GM23338 (cell line): ENCODE data around the gene RAD23A. TPM values are rescaled to one million over a fixed set of nuclear protein-coding genes. Genes with fewer than 3 reads are reported as not detected.
"Not testable (repeated sequence)": the region's sequence is repeated elsewhere in the genome, so short reads cannot be mapped to it uniquely, and the experiment has no call there.

Experiments used
- ATAC-seq: fragments of 200-7000 bp; cut with Tn5 transposase; 3 replicates; pipeline ENCODE4 v1.9.1; 2020
- DNase-seq: peaks from one replicate; pipeline ENCODE4 v3.0.0-alpha.2; 2015; ENCODE audit warnings: low spot score
- H2AFZ ChIP-seq: fragments of 200-600 bp; sonication (generic); 2 replicates; pipeline ENCODE4 v1.8.0; 2016; ENCODE audit warnings: antibody characterized with exemption, mild to moderate bottlenecking, moderate library complexity
- H3F3A ChIP-seq: fragments of 200-600 bp; sonication (generic); replicated peaks from 2 replicates; pipeline ENCODE4 v1.8.0; 2017; ENCODE audit warnings: antibody characterized with exemption, mixed run types, low read depth
- H3K27ac ChIP-seq: fragments of 200-600 bp; sonication (generic); 2 replicates; pipeline ENCODE4 v1.6.1; 2016; ENCODE audit warnings: low read depth
- H3K27me3 ChIP-seq: fragments of 200-600 bp; sonication (generic); 2 replicates; pipeline ENCODE4 v1.8.0; 2016; ENCODE audit warnings: mild to moderate bottlenecking, mixed run types, moderate library complexity; ENCODE audit not compliant: insufficient read depth
- H3K36me3 ChIP-seq: fragments of 200-600 bp; sonication (generic); 2 replicates; pipeline ENCODE4 v1.8.0; 2016; ENCODE audit warnings: mild to moderate bottlenecking; ENCODE audit not compliant: insufficient read depth
- H3K4me1 ChIP-seq: fragments of 200-600 bp; sonication (generic); 2 replicates; pipeline ENCODE4 v1.8.0; 2016; ENCODE audit warnings: mild to moderate bottlenecking, moderate library complexity; ENCODE audit not compliant: insufficient read depth
- H3K4me2 ChIP-seq: fragments of 200-600 bp; sonication (generic); 2 replicates; pipeline ENCODE4 v1.7.1; 2017; ENCODE audit warnings: mixed run types
- H3K4me3 ChIP-seq: fragments of 200-600 bp; sonication (generic); 2 replicates; pipeline ENCODE4 v1.6.1; 2016; ENCODE audit warnings: mixed run types
- H3K79me2 ChIP-seq: fragments of 200-600 bp; sonication (generic); replicated peaks from 2 replicates; pipeline ENCODE4 v1.8.0; 2017; ENCODE audit warnings: mild to moderate bottlenecking; ENCODE audit not compliant: insufficient read depth
- H3K9me2 ChIP-seq: fragments of 200-600 bp; sonication (generic); 2 replicates; pipeline ENCODE4 v1.8.0; 2017; ENCODE audit not compliant: insufficient read depth
- H4K20me1 ChIP-seq: fragments of 200-600 bp; sonication (generic); replicated peaks from 2 replicates; pipeline ENCODE4 v1.8.0; 2017; ENCODE audit warnings: mild to moderate bottlenecking; ENCODE audit not compliant: insufficient read depth
- H3K27ac Mint-ChIP-seq: 2 replicates; pipeline ENCODE4 v1.8.0; 2020; ENCODE audit warnings: inconsistent platforms, mild to moderate bottlenecking, moderate library complexity, mixed read lengths
- H3K27me3 Mint-ChIP-seq: 3 replicates; pipeline ENCODE4 v1.8.0; 2022; ENCODE audit warnings: low read depth, mild to moderate bottlenecking, moderate library complexity, mixed read lengths, inconsistent platforms; ENCODE audit not compliant: insufficient read depth, poor library complexity
- H3K36me3 Mint-ChIP-seq: 3 replicates; pipeline ENCODE4 v1.8.0; 2021; ENCODE audit warnings: low read depth, mild to moderate bottlenecking, inconsistent platforms, moderate library complexity, mixed read lengths
- H3K4me1 Mint-ChIP-seq: 3 replicates; pipeline ENCODE4 v1.8.0; 2020; ENCODE audit warnings: mild to moderate bottlenecking, inconsistent platforms, mixed read lengths
- H3K4me3 Mint-ChIP-seq: 3 replicates; pipeline ENCODE4 v1.8.0; 2021; ENCODE audit warnings: moderate library complexity, mild to moderate bottlenecking, inconsistent platforms, mixed read lengths
- H3K9me3 Mint-ChIP-seq: 3 replicates; pipeline ENCODE4 v1.8.0; 2020; ENCODE audit warnings: moderate library complexity, mild to moderate bottlenecking, inconsistent platforms, mixed read lengths
- CREB1 ChIP-seq: fragments of 250-450 bp; sonication (Bioruptor Pico); IDR thresholded peaks from 2 replicates; pipeline ENCODE4 v1.5.0; 2020; ENCODE audit warnings: low read depth, mild to moderate bottlenecking, moderate library complexity
- EZH2 ChIP-seq: fragments of 200-600 bp; sonication (generic); IDR thresholded peaks from one replicate; pipeline ENCODE4 v1.8.0; 2017; ENCODE audit warnings: antibody characterized with exemption, mild to moderate bottlenecking, low read depth; ENCODE audit not compliant: unreplicated experiment
- EZH2phosphoT487 ChIP-seq: fragments of 200-600 bp; sonication (generic); IDR thresholded peaks from one replicate; pipeline ENCODE4 v1.8.1; 2018; ENCODE audit warnings: antibody characterized with exemption; ENCODE audit not compliant: unreplicated experiment
- JUNB ChIP-seq: IDR thresholded peaks from one replicate; pipeline ENCODE4 v1.6.1; 2016; ENCODE audit warnings: antibody characterized with exemption; ENCODE audit not compliant: unreplicated experiment
- POLR2AphosphoS5 ChIP-seq: IDR thresholded peaks from 2 replicates; pipeline ENCODE4 v1.6.1; 2016; ENCODE audit warnings: antibody characterized with exemption, low read depth
- STAT1 ChIP-seq: IDR thresholded peaks from one replicate; pipeline ENCODE4 v1.6.1; 2016; ENCODE audit warnings: antibody characterized with exemption; ENCODE audit not compliant: unreplicated experiment
- ZNF114 ChIP-seq: fragments of 250-450 bp; sonication (Bioruptor Pico); IDR thresholded peaks from 2 replicates; pipeline ENCODE4 v1.5.0; 2020; ENCODE audit warnings: mild to moderate bottlenecking, moderate library complexity
- ZNF331 ChIP-seq: fragments of 250-450 bp; sonication (Bioruptor Pico); IDR thresholded peaks from 2 replicates; pipeline ENCODE4 v1.5.0; 2020; ENCODE audit warnings: low read depth, mild to moderate bottlenecking, moderate library complexity
- polyA plus RNA-seq: library from polyadenylated mRNA; unstranded; fragments of >200 nt; fragmentation: Nextera tagmentation; extraction: Ambion mirVana; gene quantifications from 2 replicates; pipeline ENCODE4 v1.2.1, GENCODE V29; 2016
- total RNA-seq: library from RNA; depleted of rRNA; stranded (reverse); fragments of >200 nt; shearing (Covaris generic); gene quantifications from 2 replicates; pipeline ENCODE4 v1.2.3, GENCODE V29; 2014
- TF ChIP-seq, protein P1 (sequence below): fragments of 250-450 bp; sonication (Bioruptor Pico); IDR thresholded peaks from 2 replicates; pipeline ENCODE4 v1.5.0; 2020; ENCODE audit warnings: mild to moderate bottlenecking, moderate library complexity
- TF ChIP-seq, protein P2 (sequence below), 2 experiments: fragments of 200-600 bp in 1 of 2; sonication (generic) in 1 of 2; conservative IDR thresholded peaks; 2 replicates each; pipeline versions ENCODE4 v1.5.1 to v1.6.1; 2016 to 2017; ENCODE audit warnings: antibody characterized with exemption in 2 of 2, low read depth in 2 of 2, mild to moderate bottlenecking in 2 of 2, moderate library complexity in 1 of 2
- TF ChIP-seq, protein P3 (sequence below): IDR thresholded peaks from one replicate; pipeline ENCODE4 v1.6.1; 2018; ENCODE audit warnings: antibody characterized with exemption; ENCODE audit not compliant: unreplicated experiment

The RAD23A gene
- total and polyA plus RNA-seq, 2 experiments from 2014 or later, result 69.7 to 127 TPM

DNA sequence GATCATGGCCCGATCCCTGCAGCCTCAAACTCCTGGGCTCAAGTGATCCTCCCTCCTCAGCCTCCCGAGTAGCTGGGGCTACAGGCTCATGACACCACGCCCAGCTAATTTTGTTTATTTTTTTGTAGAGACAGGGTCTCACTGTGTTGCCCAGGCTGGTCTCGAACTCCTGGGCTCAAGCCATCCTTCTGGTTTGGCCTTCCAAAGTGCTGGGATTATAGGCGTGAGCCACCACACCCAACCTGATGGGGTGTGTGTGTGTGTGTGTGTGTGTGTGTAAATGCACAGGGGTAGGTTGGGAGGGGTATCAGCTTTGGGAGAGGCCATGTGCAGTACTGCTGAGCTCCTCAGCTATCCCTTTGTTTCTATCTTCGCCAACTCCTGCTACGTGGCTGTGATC, 30.4 kb downstream of the RAD23A start:
- not testable (repeated sequence) for H3K36me3 ChIP-seq, H3K27ac Mint-ChIP-seq, H3K79me2 ChIP-seq, DNase-seq, H3K27me3 ChIP-seq, H4K20me1 ChIP-seq, H3K4me1 ChIP-seq, H3K9me3 Mint-ChIP-seq, H3K4me2 ChIP-seq, H3K36me3 Mint-ChIP-seq, H3K27me3 Mint-ChIP-seq, H3K4me3 Mint-ChIP-seq, H3F3A ChIP-seq, H3K9me2 ChIP-seq, ATAC-seq, H2AFZ ChIP-seq, H3K4me1 Mint-ChIP-seq, H3K4me3 ChIP-seq, H3K27ac ChIP-seq

DNA sequence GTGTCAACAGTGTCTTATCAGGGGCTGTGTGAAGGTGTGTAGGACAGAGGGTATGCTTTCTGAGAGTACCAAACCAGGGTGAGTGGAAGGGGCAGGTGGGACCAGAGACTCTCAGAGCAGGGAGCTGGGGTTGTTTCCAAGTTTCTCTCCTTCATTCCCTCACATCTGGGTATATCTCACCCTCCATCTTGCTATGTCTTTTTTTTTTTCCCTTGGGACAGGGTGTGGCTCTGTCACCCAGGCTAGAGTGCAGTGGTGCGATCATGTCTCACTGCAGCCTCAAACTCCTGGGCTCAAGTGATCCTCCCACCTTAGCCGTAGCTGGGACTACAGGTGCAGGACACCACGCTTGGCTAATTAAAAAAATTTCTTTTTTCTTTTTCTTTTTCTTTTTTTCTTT, 34.3 kb downstream of the RAD23A start:
- no peaks in the 10 kb centered on the region for H3K36me3 Mint-ChIP-seq
- no peaks in the 10 kb centered on the region for H3K36me3 ChIP-seq
- TF ChIP-seq, protein P1, sequence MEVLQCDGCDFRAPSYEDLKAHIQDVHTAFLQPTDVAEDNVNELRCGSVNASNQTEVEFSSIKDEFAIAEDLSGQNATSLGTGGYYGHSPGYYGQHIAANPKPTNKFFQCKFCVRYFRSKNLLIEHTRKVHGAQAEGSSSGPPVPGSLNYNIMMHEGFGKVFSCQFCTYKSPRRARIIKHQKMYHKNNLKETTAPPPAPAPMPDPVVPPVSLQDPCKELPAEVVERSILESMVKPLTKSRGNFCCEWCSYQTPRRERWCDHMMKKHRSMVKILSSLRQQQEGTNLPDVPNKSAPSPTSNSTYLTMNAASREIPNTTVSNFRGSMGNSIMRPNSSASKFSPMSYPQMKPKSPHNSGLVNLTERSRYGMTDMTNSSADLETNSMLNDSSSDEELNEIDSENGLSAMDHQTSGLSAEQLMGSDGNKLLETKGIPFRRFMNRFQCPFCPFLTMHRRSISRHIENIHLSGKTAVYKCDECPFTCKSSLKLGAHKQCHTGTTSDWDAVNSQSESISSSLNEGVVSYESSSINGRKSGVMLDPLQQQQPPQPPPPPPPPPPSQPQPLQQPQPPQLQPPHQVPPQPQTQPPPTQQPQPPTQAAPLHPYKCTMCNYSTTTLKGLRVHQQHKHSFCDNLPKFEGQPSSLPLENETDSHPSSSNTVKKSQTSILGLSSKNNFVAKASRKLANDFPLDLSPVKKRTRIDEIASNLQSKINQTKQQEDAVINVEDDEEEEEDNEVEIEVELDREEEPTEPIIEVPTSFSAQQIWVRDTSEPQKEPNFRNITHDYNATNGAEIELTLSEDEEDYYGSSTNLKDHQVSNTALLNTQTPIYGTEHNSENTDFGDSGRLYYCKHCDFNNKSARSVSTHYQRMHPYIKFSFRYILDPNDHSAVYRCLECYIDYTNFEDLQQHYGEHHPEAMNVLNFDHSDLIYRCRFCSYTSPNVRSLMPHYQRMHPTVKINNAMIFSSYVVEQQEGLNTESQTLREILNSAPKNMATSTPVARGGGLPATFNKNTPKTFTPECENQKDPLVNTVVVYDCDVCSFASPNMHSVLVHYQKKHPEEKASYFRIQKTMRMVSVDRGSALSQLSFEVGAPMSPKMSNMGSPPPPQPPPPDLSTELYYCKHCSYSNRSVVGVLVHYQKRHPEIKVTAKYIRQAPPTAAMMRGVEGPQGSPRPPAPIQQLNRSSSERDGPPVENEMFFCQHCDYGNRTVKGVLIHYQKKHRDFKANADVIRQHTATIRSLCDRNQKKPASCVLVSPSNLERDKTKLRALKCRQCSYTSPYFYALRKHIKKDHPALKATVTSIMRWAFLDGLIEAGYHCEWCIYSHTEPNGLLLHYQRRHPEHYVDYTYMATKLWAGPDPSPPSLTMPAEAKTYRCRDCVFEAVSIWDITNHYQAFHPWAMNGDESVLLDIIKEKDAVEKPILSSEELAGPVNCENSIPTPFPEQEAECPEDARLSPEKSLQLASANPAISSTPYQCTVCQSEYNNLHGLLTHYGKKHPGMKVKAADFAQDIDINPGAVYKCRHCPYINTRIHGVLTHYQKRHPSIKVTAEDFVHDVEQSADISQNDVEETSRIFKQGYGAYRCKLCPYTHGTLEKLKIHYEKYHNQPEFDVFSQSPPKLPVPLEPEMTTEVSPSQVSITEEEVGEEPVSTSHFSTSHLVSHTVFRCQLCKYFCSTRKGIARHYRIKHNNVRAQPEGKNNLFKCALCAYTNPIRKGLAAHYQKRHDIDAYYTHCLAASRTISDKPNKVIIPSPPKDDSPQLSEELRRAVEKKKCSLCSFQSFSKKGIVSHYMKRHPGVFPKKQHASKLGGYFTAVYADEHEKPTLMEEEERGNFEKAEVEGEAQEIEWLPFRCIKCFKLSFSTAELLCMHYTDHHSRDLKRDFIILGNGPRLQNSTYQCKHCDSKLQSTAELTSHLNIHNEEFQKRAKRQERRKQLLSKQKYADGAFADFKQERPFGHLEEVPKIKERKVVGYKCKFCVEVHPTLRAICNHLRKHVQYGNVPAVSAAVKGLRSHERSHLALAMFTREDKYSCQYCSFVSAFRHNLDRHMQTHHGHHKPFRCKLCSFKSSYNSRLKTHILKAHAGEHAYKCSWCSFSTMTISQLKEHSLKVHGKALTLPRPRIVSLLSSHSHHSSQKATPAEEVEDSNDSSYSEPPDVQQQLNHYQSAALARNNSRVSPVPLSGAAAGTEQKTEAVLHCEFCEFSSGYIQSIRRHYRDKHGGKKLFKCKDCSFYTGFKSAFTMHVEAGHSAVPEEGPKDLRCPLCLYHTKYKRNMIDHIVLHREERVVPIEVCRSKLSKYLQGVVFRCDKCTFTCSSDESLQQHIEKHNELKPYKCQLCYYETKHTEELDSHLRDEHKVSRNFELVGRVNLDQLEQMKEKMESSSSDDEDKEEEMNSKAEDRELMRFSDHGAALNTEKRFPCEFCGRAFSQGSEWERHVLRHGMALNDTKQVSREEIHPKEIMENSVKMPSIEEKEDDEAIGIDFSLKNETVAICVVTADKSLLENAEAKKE, result no peak
- TF ChIP-seq, protein P2, sequence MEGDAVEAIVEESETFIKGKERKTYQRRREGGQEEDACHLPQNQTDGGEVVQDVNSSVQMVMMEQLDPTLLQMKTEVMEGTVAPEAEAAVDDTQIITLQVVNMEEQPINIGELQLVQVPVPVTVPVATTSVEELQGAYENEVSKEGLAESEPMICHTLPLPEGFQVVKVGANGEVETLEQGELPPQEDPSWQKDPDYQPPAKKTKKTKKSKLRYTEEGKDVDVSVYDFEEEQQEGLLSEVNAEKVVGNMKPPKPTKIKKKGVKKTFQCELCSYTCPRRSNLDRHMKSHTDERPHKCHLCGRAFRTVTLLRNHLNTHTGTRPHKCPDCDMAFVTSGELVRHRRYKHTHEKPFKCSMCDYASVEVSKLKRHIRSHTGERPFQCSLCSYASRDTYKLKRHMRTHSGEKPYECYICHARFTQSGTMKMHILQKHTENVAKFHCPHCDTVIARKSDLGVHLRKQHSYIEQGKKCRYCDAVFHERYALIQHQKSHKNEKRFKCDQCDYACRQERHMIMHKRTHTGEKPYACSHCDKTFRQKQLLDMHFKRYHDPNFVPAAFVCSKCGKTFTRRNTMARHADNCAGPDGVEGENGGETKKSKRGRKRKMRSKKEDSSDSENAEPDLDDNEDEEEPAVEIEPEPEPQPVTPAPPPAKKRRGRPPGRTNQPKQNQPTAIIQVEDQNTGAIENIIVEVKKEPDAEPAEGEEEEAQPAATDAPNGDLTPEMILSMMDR (conservative IDR thresholded peaks at IDR 0.05; ENCODE audit: low read depth in 2 of 2), result no peak
- TF ChIP-seq EZH2 (no peak), ZNF331 (CRISPR knock-in tag) (no peak), STAT1 (no peak), EZH2phosphoT487 (no peak), JUNB (no peak), POLR2AphosphoS5 (no peak), CREB1 (CRISPR knock-in tag) (no peak), ZNF114 (no peak)
- TF ChIP-seq, protein P3, sequence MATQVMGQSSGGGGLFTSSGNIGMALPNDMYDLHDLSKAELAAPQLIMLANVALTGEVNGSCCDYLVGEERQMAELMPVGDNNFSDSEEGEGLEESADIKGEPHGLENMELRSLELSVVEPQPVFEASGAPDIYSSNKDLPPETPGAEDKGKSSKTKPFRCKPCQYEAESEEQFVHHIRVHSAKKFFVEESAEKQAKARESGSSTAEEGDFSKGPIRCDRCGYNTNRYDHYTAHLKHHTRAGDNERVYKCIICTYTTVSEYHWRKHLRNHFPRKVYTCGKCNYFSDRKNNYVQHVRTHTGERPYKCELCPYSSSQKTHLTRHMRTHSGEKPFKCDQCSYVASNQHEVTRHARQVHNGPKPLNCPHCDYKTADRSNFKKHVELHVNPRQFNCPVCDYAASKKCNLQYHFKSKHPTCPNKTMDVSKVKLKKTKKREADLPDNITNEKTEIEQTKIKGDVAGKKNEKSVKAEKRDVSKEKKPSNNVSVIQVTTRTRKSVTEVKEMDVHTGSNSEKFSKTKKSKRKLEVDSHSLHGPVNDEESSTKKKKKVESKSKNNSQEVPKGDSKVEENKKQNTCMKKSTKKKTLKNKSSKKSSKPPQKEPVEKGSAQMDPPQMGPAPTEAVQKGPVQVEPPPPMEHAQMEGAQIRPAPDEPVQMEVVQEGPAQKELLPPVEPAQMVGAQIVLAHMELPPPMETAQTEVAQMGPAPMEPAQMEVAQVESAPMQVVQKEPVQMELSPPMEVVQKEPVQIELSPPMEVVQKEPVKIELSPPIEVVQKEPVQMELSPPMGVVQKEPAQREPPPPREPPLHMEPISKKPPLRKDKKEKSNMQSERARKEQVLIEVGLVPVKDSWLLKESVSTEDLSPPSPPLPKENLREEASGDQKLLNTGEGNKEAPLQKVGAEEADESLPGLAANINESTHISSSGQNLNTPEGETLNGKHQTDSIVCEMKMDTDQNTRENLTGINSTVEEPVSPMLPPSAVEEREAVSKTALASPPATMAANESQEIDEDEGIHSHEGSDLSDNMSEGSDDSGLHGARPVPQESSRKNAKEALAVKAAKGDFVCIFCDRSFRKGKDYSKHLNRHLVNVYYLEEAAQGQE, result no peak
- H3K27ac ChIP-seq, result no peak overlapping the region
- no peaks in the 10 kb centered on the region for H3K79me2 ChIP-seq
- H4K20me1 ChIP-seq, result no peaks in the 10 kb centered on the region
- H2AFZ ChIP-seq, result no peak overlapping the region
- H3F3A ChIP-seq, result peaks cover 7% of the 10 kb centered on the region; the same call in 1 of the 2 replicates
- H3K4me1 Mint-ChIP-seq, result peaks cover 2% of the 10 kb centered on the region
- DNase-seq, result no peak
- H3K4me2 ChIP-seq, result no peak overlapping the region
- no peaks in the 10 kb centered on the region; the same call in 1 of the 2 replicates for H3K4me1 ChIP-seq
- H3K9me3 Mint-ChIP-seq, result no peaks in the 10 kb centered on the region
- no peak overlapping the region for H3K27ac Mint-ChIP-seq
- no peak for ATAC-seq
- no peak overlapping the region for H3K4me3 Mint-ChIP-seq
- H3K9me2 ChIP-seq, result no peaks in the 10 kb centered on the region
- peaks cover 10% of the 10 kb centered on the region for H3K27me3 Mint-ChIP-seq
- peaks cover 22% of the 10 kb centered on the region for H3K27me3 ChIP-seq
- H3K4me3 ChIP-seq, result no peak overlapping the region
